Astrocyte (in vitro differentiated cells and primary cell): ENCODE measurements around the gene TEX54. TPM values are rescaled to one million over a fixed set of nuclear protein-coding genes. Genes with fewer than 3 reads are reported as not detected.

Experiments
- DNase-seq: peaks from one replicate; pipeline ENCODE4 v3.0.0-alpha.2; 2010; ENCODE audit warnings: low read depth
- FAIRE-seq: peaks from 2 replicates; lab custom pipeline; 2011; peaks lifted over from hg19 to GRCh38; lab: Jason Lieb, UNC
- H2AFZ ChIP-seq: 2 replicates; pipeline ENCODE4 v1.6.0; 2012; ENCODE audit warnings: low read depth, low read length, inconsistent platforms
- H3K27ac ChIP-seq: 2 replicates; pipeline ENCODE4 v1.5.1; 2011; ENCODE audit warnings: low read depth, low read length, inconsistent platforms
- H3K27me3 ChIP-seq: 2 replicates; pipeline ENCODE4 v1.6.0; 2011; ENCODE audit warnings: low read length, inconsistent platforms; ENCODE audit not compliant: insufficient read depth
- H3K36me3 ChIP-seq: 2 replicates; pipeline ENCODE4 v1.5.1; 2011; ENCODE audit warnings: low read length, inconsistent platforms; ENCODE audit not compliant: insufficient read depth
- H3K4me1 ChIP-seq: 2 replicates; pipeline ENCODE4 v1.5.1; 2011; ENCODE audit warnings: low read length, inconsistent platforms; ENCODE audit not compliant: insufficient read depth
- H3K4me2 ChIP-seq: 2 replicates; pipeline ENCODE4 v1.6.0; 2012; ENCODE audit warnings: low read length, inconsistent platforms
- H3K4me3 ChIP-seq: 2 replicates; pipeline ENCODE4 v1.5.1; 2011; ENCODE audit warnings: low read depth, mild to moderate bottlenecking, low read length, inconsistent platforms; ENCODE audit not compliant: insufficient read depth
- H3K79me2 ChIP-seq: 2 replicates; pipeline ENCODE4 v1.6.0; 2012; ENCODE audit warnings: mild to moderate bottlenecking, low read length, inconsistent platforms; ENCODE audit not compliant: insufficient read depth
- H3K9ac ChIP-seq: 2 replicates; pipeline ENCODE4 v1.6.0; 2012; ENCODE audit warnings: mild to moderate bottlenecking, low read length, inconsistent platforms
- H3K9me3 ChIP-seq: 2 replicates; pipeline ENCODE4 v1.5.1; 2012; ENCODE audit warnings: low read depth, mild to moderate bottlenecking, low read length, inconsistent platforms; ENCODE audit not compliant: insufficient read depth
- H4K20me1 ChIP-seq: 2 replicates; pipeline ENCODE4 v1.6.0; 2012; ENCODE audit warnings: low read length, inconsistent platforms; ENCODE audit not compliant: insufficient read depth
- H3K27ac Mint-ChIP-seq: one replicate; pipeline ENCODE4 v1.8.0; 2021; ENCODE audit warnings: mild to moderate bottlenecking, mixed read lengths; ENCODE audit not compliant: unreplicated experiment
- H3K27me3 Mint-ChIP-seq: one replicate; pipeline ENCODE4 v1.8.0; 2021; ENCODE audit warnings: low read depth, mixed read lengths; ENCODE audit not compliant: unreplicated experiment
- H3K36me3 Mint-ChIP-seq: one replicate; pipeline ENCODE4 v1.8.0; 2021; ENCODE audit warnings: low read depth, mixed read lengths; ENCODE audit not compliant: unreplicated experiment
- H3K4me1 Mint-ChIP-seq: one replicate; pipeline ENCODE4 v1.8.0; 2021; ENCODE audit warnings: low read depth, mixed read lengths; ENCODE audit not compliant: unreplicated experiment
- H3K4me3 Mint-ChIP-seq: one replicate; pipeline ENCODE4 v1.8.0; 2021; ENCODE audit warnings: mild to moderate bottlenecking, moderate library complexity, mixed read lengths; ENCODE audit not compliant: unreplicated experiment
- H3K9me3 Mint-ChIP-seq: one replicate; pipeline ENCODE4 v1.8.0; 2021; ENCODE audit warnings: mild to moderate bottlenecking, mixed read lengths; ENCODE audit not compliant: unreplicated experiment
- CTCF ChIP-seq: IDR thresholded peaks from 2 replicates; pipeline ENCODE4 v1.5.1; 2011; ENCODE audit warnings: low read depth, mild to moderate bottlenecking, inconsistent platforms, low read length, moderate library complexity; ENCODE audit not compliant: insufficient read depth
- EZH2 ChIP-seq: IDR thresholded peaks from 2 replicates; pipeline ENCODE4 v1.6.1; 2012; ENCODE audit warnings: mild to moderate bottlenecking, low read length, inconsistent platforms; ENCODE audit not compliant: insufficient read depth
- total RNA-seq: library from RNA; stranded (reverse); gene quantifications from 2 replicates; pipeline ENCODE4 v1.2.1, GENCODE V29; 2021

The TEX54 gene
- total RNA-seq, 1 donor from 2014 or later: not detected

GRCh38 chr11:62850911-62851806 is 18.5 kb upstream of the TEX54 start:
- Histone ChIP-seq H3K9me3 (no peaks in the 10 kb centered on the region), H3K4me1 (peaks cover 13% of the 10 kb centered on the region), H2AFZ (no peak overlapping the region), H3K79me2 (peaks cover 34% of the 10 kb centered on the region), H3K9ac (no peak overlapping the region), H3K4me2 (peak overlapping the region; percentile 99), H3K4me3 (no peak overlapping the region), H3K36me3 (peaks cover 35% of the 10 kb centered on the region), H3K27ac (no peak overlapping the region), H3K27me3 (no peaks in the 10 kb centered on the region), H4K20me1 (peaks cover 46% of the 10 kb centered on the region)
- H3K36me3 Mint-ChIP-seq: peaks cover 30% of the 10 kb centered on the region
- DNase-seq (no peak), FAIRE-seq (no peak)
- TF ChIP-seq CTCF (no peak), EZH2 (no peak)
- H3K4me3 Mint-ChIP-seq: peak overlapping the region; percentile 98
- H3K9me3 Mint-ChIP-seq: no peaks in the 10 kb centered on the region
- H3K27me3 Mint-ChIP-seq: no peaks in the 10 kb centered on the region
- peaks cover 23% of the 10 kb centered on the region for H3K4me1 Mint-ChIP-seq
- H3K27ac Mint-ChIP-seq: peak overlapping the region; percentile 72

DNA sequence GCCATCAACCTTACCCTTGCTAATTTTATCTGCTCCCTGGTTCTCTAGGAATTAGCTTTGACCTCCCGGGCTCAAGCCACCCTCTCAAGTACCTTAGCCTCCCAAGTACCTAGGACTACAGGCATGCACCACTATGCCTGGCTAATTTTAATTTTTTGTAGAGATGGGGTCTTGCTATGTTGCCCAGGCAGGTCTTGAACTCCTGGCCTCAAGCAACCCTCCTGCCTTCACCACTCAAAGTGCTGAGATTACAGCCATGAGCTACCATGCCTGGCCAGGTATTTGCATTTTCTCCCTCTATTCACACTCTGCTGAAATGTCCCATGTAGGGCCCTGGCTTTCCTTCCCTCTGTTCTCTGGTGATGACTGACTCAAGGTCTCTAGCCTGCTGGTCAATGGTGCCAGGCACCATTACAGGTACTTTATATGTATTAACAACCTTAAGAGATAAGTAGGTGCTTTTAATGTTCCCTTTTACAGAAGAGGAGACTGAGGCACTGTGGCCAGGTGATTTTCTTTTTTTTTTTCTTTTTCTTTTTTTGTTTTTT is 15.2 kb upstream of the TEX54 start:
- H3K4me3 ChIP-seq: no peak overlapping the region
- H3K4me2 ChIP-seq: no peak overlapping the region
- Mint-ChIP-seq H3K9me3 (no peaks in the 10 kb centered on the region), H3K4me3 (no peak overlapping the region), H3K27ac (no peak overlapping the region), H3K36me3 (peaks cover 9% of the 10 kb centered on the region), H3K27me3 (no peaks in the 10 kb centered on the region), H3K4me1 (peaks cover 15% of the 10 kb centered on the region)
- no peaks in the 10 kb centered on the region for H3K27me3 ChIP-seq
- peaks cover 18% of the 10 kb centered on the region for H4K20me1 ChIP-seq
- H2AFZ ChIP-seq: no peak overlapping the region
- H3K9ac ChIP-seq: no peak overlapping the region
- DNase-seq (no peak), FAIRE-seq (no peak)
- H3K27ac ChIP-seq: no peak overlapping the region
- H3K36me3 ChIP-seq: peaks cover 12% of the 10 kb centered on the region
- TF ChIP-seq CTCF (no peak), EZH2 (no peak)
- no peaks in the 10 kb centered on the region for H3K4me1 ChIP-seq
- H3K9me3 ChIP-seq: no peaks in the 10 kb centered on the region
- H3K79me2 ChIP-seq: peaks cover 2% of the 10 kb centered on the region
